Measurements from ENCODE around the gene ARHGAP31. TPM values are rescaled to one million over a fixed set of nuclear protein-coding genes. Genes with fewer than 3 reads are reported as not detected.

Gene ARHGAP31
- total and polyA plus RNA-seq, 2 experiments from 2014 or later: 1.2 to 4.3 TPM

DNA sequence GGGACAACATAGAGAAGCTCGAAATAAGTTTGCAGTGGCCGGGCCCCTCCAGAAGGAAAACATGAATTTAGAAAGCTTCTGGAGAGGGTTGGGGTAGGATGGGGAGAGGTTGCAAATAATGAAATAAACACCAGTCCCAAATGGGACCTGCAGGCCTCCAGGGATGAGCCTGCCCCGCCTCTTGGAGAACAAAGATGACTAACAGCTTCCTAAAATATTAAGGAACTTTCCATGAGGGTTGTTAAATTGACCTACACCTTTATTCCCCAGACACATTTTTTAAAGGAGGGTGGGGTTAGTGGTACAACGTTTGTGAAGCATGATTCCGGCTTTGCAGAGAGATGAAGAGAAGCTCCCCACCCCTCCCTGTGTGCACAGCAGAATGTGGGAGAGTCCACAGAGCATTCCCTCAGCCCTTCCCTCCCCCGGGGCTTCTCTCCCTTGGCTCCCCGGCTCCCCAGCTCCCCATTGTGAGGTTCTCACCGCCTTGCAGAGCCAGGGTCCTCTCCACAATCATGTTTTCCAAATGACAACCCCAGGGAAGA is 84.1 kb downstream of the ARHGAP31 start:
- no peak overlapping the region for H3K4me3 ChIP-seq
- no peak for ATAC-seq
- Mint-ChIP-seq H3K27me3 (ENCODE audit: insufficient read depth, low read depth, poor library complexity) (peaks cover 5% of the 10 kb centered on the region), H3K4me1 (peaks cover 22% of the 10 kb centered on the region), H3K36me3 (ENCODE audit: low read depth) (0 out of 3 replicates have a peak, but pooled peaks cover 3% of the 10 kb centered on the region), H3K27ac (no peak overlapping the region), H3K4me3 (no peak overlapping the region), H3K9me3 (no peaks in the 10 kb centered on the region)
- no peak overlapping the region for H2AFZ ChIP-seq
- TF ChIP-seq, protein P1, sequence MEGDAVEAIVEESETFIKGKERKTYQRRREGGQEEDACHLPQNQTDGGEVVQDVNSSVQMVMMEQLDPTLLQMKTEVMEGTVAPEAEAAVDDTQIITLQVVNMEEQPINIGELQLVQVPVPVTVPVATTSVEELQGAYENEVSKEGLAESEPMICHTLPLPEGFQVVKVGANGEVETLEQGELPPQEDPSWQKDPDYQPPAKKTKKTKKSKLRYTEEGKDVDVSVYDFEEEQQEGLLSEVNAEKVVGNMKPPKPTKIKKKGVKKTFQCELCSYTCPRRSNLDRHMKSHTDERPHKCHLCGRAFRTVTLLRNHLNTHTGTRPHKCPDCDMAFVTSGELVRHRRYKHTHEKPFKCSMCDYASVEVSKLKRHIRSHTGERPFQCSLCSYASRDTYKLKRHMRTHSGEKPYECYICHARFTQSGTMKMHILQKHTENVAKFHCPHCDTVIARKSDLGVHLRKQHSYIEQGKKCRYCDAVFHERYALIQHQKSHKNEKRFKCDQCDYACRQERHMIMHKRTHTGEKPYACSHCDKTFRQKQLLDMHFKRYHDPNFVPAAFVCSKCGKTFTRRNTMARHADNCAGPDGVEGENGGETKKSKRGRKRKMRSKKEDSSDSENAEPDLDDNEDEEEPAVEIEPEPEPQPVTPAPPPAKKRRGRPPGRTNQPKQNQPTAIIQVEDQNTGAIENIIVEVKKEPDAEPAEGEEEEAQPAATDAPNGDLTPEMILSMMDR (conservative IDR thresholded peaks at IDR 0.05; ENCODE audit: low read depth in 2 of 2): no peak
- TF ChIP-seq EZH2phosphoT487 (IDR thresholded peaks at IDR 0.05; ENCODE audit: unreplicated experiment) (no peak), ZNF114 (CRISPR knock-in tag; IDR thresholded peaks at IDR 0.05) (no peak), ZNF331 (CRISPR knock-in tag; IDR thresholded peaks at IDR 0.05; ENCODE audit: low read depth) (no peak), STAT1 (IDR thresholded peaks at IDR 0.05; ENCODE audit: unreplicated experiment) (no peak), NANOG (IDR thresholded peaks at IDR 0.05; ENCODE audit: borderline replicate concordance) (no peak), EZH2 (IDR thresholded peaks at IDR 0.05; ENCODE audit: low read depth, unreplicated experiment) (no peak), JUNB (IDR thresholded peaks at IDR 0.05; ENCODE audit: unreplicated experiment) (no peak), POLR2AphosphoS5 (IDR thresholded peaks at IDR 0.05; ENCODE audit: low read depth) (no peak), CREB1 (CRISPR knock-in tag; IDR thresholded peaks at IDR 0.05; ENCODE audit: low read depth) (no peak)
- TF ChIP-seq, protein P2, sequence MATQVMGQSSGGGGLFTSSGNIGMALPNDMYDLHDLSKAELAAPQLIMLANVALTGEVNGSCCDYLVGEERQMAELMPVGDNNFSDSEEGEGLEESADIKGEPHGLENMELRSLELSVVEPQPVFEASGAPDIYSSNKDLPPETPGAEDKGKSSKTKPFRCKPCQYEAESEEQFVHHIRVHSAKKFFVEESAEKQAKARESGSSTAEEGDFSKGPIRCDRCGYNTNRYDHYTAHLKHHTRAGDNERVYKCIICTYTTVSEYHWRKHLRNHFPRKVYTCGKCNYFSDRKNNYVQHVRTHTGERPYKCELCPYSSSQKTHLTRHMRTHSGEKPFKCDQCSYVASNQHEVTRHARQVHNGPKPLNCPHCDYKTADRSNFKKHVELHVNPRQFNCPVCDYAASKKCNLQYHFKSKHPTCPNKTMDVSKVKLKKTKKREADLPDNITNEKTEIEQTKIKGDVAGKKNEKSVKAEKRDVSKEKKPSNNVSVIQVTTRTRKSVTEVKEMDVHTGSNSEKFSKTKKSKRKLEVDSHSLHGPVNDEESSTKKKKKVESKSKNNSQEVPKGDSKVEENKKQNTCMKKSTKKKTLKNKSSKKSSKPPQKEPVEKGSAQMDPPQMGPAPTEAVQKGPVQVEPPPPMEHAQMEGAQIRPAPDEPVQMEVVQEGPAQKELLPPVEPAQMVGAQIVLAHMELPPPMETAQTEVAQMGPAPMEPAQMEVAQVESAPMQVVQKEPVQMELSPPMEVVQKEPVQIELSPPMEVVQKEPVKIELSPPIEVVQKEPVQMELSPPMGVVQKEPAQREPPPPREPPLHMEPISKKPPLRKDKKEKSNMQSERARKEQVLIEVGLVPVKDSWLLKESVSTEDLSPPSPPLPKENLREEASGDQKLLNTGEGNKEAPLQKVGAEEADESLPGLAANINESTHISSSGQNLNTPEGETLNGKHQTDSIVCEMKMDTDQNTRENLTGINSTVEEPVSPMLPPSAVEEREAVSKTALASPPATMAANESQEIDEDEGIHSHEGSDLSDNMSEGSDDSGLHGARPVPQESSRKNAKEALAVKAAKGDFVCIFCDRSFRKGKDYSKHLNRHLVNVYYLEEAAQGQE (IDR thresholded peaks at IDR 0.05; ENCODE audit: unreplicated experiment): no peak
- TF ChIP-seq, protein P3, sequence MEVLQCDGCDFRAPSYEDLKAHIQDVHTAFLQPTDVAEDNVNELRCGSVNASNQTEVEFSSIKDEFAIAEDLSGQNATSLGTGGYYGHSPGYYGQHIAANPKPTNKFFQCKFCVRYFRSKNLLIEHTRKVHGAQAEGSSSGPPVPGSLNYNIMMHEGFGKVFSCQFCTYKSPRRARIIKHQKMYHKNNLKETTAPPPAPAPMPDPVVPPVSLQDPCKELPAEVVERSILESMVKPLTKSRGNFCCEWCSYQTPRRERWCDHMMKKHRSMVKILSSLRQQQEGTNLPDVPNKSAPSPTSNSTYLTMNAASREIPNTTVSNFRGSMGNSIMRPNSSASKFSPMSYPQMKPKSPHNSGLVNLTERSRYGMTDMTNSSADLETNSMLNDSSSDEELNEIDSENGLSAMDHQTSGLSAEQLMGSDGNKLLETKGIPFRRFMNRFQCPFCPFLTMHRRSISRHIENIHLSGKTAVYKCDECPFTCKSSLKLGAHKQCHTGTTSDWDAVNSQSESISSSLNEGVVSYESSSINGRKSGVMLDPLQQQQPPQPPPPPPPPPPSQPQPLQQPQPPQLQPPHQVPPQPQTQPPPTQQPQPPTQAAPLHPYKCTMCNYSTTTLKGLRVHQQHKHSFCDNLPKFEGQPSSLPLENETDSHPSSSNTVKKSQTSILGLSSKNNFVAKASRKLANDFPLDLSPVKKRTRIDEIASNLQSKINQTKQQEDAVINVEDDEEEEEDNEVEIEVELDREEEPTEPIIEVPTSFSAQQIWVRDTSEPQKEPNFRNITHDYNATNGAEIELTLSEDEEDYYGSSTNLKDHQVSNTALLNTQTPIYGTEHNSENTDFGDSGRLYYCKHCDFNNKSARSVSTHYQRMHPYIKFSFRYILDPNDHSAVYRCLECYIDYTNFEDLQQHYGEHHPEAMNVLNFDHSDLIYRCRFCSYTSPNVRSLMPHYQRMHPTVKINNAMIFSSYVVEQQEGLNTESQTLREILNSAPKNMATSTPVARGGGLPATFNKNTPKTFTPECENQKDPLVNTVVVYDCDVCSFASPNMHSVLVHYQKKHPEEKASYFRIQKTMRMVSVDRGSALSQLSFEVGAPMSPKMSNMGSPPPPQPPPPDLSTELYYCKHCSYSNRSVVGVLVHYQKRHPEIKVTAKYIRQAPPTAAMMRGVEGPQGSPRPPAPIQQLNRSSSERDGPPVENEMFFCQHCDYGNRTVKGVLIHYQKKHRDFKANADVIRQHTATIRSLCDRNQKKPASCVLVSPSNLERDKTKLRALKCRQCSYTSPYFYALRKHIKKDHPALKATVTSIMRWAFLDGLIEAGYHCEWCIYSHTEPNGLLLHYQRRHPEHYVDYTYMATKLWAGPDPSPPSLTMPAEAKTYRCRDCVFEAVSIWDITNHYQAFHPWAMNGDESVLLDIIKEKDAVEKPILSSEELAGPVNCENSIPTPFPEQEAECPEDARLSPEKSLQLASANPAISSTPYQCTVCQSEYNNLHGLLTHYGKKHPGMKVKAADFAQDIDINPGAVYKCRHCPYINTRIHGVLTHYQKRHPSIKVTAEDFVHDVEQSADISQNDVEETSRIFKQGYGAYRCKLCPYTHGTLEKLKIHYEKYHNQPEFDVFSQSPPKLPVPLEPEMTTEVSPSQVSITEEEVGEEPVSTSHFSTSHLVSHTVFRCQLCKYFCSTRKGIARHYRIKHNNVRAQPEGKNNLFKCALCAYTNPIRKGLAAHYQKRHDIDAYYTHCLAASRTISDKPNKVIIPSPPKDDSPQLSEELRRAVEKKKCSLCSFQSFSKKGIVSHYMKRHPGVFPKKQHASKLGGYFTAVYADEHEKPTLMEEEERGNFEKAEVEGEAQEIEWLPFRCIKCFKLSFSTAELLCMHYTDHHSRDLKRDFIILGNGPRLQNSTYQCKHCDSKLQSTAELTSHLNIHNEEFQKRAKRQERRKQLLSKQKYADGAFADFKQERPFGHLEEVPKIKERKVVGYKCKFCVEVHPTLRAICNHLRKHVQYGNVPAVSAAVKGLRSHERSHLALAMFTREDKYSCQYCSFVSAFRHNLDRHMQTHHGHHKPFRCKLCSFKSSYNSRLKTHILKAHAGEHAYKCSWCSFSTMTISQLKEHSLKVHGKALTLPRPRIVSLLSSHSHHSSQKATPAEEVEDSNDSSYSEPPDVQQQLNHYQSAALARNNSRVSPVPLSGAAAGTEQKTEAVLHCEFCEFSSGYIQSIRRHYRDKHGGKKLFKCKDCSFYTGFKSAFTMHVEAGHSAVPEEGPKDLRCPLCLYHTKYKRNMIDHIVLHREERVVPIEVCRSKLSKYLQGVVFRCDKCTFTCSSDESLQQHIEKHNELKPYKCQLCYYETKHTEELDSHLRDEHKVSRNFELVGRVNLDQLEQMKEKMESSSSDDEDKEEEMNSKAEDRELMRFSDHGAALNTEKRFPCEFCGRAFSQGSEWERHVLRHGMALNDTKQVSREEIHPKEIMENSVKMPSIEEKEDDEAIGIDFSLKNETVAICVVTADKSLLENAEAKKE (CRISPR knock-in tag; IDR thresholded peaks at IDR 0.05): no peak
- TF ChIP-seq, protein P4, sequence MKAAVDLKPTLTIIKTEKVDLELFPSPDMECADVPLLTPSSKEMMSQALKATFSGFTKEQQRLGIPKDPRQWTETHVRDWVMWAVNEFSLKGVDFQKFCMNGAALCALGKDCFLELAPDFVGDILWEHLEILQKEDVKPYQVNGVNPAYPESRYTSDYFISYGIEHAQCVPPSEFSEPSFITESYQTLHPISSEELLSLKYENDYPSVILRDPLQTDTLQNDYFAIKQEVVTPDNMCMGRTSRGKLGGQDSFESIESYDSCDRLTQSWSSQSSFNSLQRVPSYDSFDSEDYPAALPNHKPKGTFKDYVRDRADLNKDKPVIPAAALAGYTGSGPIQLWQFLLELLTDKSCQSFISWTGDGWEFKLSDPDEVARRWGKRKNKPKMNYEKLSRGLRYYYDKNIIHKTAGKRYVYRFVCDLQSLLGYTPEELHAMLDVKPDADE (IDR thresholded peaks at IDR 0.05): no peak
- H3K4me2 ChIP-seq: no peak overlapping the region
- H3K27ac ChIP-seq (ENCODE audit: low read depth): no peak overlapping the region
- H3K9me2 ChIP-seq (ENCODE audit: insufficient read depth): peaks cover 4% of the 10 kb centered on the region; the same call in 1 of the 2 replicates
- no peaks in the 10 kb centered on the region for H4K20me1 ChIP-seq (replicated peaks; ENCODE audit: insufficient read depth)
- DNase-seq (ENCODE audit: low spot score): no peak
- no peaks in the 10 kb centered on the region for H3K4me1 ChIP-seq (ENCODE audit: insufficient read depth)
- no peaks in the 10 kb centered on the region for H3F3A ChIP-seq (replicated peaks; ENCODE audit: low read depth)
- no peaks in the 10 kb centered on the region for H3K27me3 ChIP-seq (ENCODE audit: insufficient read depth)
- H3K79me2 ChIP-seq (replicated peaks; ENCODE audit: insufficient read depth): no peaks in the 10 kb centered on the region
- H3K36me3 ChIP-seq (ENCODE audit: insufficient read depth): no peaks in the 10 kb centered on the region

All from GM23338 (cell line).